GM23248 (cell line): Measurements from ENCODE around the gene YDJC. TPM values are rescaled to one million over a fixed set of nuclear protein-coding genes. Genes with fewer than 3 reads are reported as not detected.
"Not testable (repeated sequence)": the region's sequence is repeated elsewhere in the genome, so short reads cannot be mapped to it uniquely, and the experiment has no call there.

Source experiments
- DNase-seq: peaks from one replicate; pipeline ENCODE4 v3.0.0-alpha.2; 2015
- H2AFZ ChIP-seq: fragments of 200-600 bp; sonication (generic); 2 replicates; pipeline ENCODE4 v1.6.1; 2016; ENCODE audit warnings: antibody characterized with exemption
- H3F3A ChIP-seq: fragments of 200-600 bp; sonication (generic); 2 replicates; pipeline ENCODE4 v1.6.1; 2016; ENCODE audit warnings: mild to moderate bottlenecking, antibody characterized with exemption, mixed run types; ENCODE audit not compliant: insufficient read depth
- H3K27ac ChIP-seq: fragments of 200-600 bp; sonication (generic); 2 replicates; pipeline ENCODE4 v1.5.1; 2016; ENCODE audit warnings: mild to moderate bottlenecking
- H3K27me3 ChIP-seq: fragments of 200-600 bp; sonication (generic); replicated peaks from 2 replicates; pipeline ENCODE4 v1.6.1; 2016; ENCODE audit warnings: mild to moderate bottlenecking; ENCODE audit not compliant: insufficient read depth
- H3K36me3 ChIP-seq: fragments of 200-600 bp; sonication (generic); 2 replicates; pipeline ENCODE4 v1.6.1; 2016; ENCODE audit warnings: low read depth, mild to moderate bottlenecking
- H3K4me1 ChIP-seq: fragments of 200-600 bp; sonication (generic); 2 replicates; pipeline ENCODE4 v1.6.1; 2016; ENCODE audit warnings: mild to moderate bottlenecking; ENCODE audit not compliant: insufficient read depth
- H3K4me2 ChIP-seq: fragments of 200-600 bp; sonication (generic); one replicate; pipeline ENCODE4 v1.6.1; 2016; ENCODE audit warnings: mild to moderate bottlenecking; ENCODE audit not compliant: unreplicated experiment
- H3K4me3 ChIP-seq: fragments of 200-600 bp; sonication (generic); 2 replicates; pipeline ENCODE4 v1.5.1; 2016; ENCODE audit warnings: mild to moderate bottlenecking
- H3K79me2 ChIP-seq: fragments of 200-600 bp; sonication (generic); 2 replicates; pipeline ENCODE4 v1.6.1; 2016; ENCODE audit warnings: mild to moderate bottlenecking; ENCODE audit not compliant: insufficient read depth
- H3K9ac ChIP-seq: fragments of 200-600 bp; sonication (generic); 2 replicates; pipeline ENCODE4 v1.6.1; 2016; ENCODE audit warnings: mild to moderate bottlenecking
- H3K9me2 ChIP-seq: fragments of 200-600 bp; sonication (generic); 2 replicates; pipeline ENCODE4 v1.6.1; 2016; ENCODE audit warnings: mixed run types, mild to moderate bottlenecking, moderate library complexity; ENCODE audit not compliant: insufficient read depth
- H3K9me3 ChIP-seq: fragments of 200-600 bp; sonication (generic); one replicate; pipeline ENCODE4 v1.6.1; 2017; ENCODE audit warnings: low read depth
- H4K20me1 ChIP-seq: fragments of 200-600 bp; sonication (generic); 2 replicates; pipeline ENCODE4 v1.6.0; 2016; ENCODE audit not compliant: insufficient read depth
- EZH2 ChIP-seq: fragments of 200-600 bp; sonication (generic); IDR thresholded peaks from 2 replicates; pipeline ENCODE4 v1.6.1; 2018; ENCODE audit warnings: antibody characterized with exemption, mild to moderate bottlenecking; ENCODE audit not compliant: insufficient read depth, poor library complexity, severe bottlenecking
- EZH2phosphoT487 ChIP-seq: fragments of 200-600 bp; sonication (generic); IDR thresholded peaks from 2 replicates; pipeline ENCODE4 v1.6.1; 2018; ENCODE audit warnings: antibody characterized with exemption, moderate library complexity, mild to moderate bottlenecking, low read depth; ENCODE audit not compliant: insufficient read depth
- WGBS, 2 experiments: methylation state at CpG; one replicate each; pipeline ENCODE4 v1.1.6; 2015 to 2017; ENCODE audit warnings: low lambda C conversion rate in 2 of 2, low coverage in 1 of 2; ENCODE audit errors: missing lambda C conversion rate in 2 of 2; 5-methylcytosine and 5-hydroxymethylcytosine counted together
- in situ Hi-C: fragments of 300-500 bp; cut with MboI; formaldehyde crosslinking; loops from 2 replicates; pipeline ENCODE4 v1.15.0; 2020
- polyA plus RNA-seq: library from polyadenylated mRNA; unstranded; fragments of >200 nt; fragmentation: Nextera tagmentation; extraction: Ambion mirVana; gene quantifications from 2 replicates; pipeline ENCODE4 v1.2.1, GENCODE V29; 2016
- total RNA-seq: library from RNA; depleted of rRNA; stranded (reverse); fragments of >200 nt; shearing (Covaris generic); gene quantifications from 2 replicates; pipeline ENCODE4 v1.2.3, GENCODE V29; 2014

YDJC gene
- total and polyA plus RNA-seq, 2 experiments from 2014 or later = 20.0 to 31.5 TPM

- TF ChIP-seq EZH2phosphoT487 (no peak), EZH2 (no peak)
- no peaks in the 10 kb centered on the region for H4K20me1 ChIP-seq
- 0 out of 2 replicates have a peak, but pooled peaks cover 7% of the 10 kb centered on the region for H3K4me1 ChIP-seq
- in situ Hi-C loops = no loop called here
- H3K79me2 ChIP-seq = no peaks in the 10 kb centered on the region
- H3F3A ChIP-seq = peaks cover 8% of the 10 kb centered on the region; the same call in 1 of the 2 replicates
- no peak overlapping the region for H2AFZ ChIP-seq
- H3K27me3 ChIP-seq = no peaks in the 10 kb centered on the region
- H3K9me2 ChIP-seq = no peaks in the 10 kb centered on the region
- no peaks in the 10 kb centered on the region for H3K36me3 ChIP-seq
- H3K4me3 ChIP-seq = no peak overlapping the region
- no peak overlapping the region for H3K9ac ChIP-seq
- DNase-seq = no peak
- H3K9me3 ChIP-seq = no peaks in the 10 kb centered on the region
- H3K27ac ChIP-seq = no peak overlapping the region
- H3K4me2 ChIP-seq = no peak overlapping the region
- 88 to 96% methylated on average over 7 of the region's 7 CpGs for WGBS, 2 experiments
These were observed 20.5 kb upstream of the YDJC start for GRCh38 chr22:21650280-21650679.

GRCh38 chr22:21646608-21647590, 17.1 kb upstream of the YDJC start:
- WGBS, 2 experiments = 38 to 44% methylated on average over 14 of the region's 14 CpGs

GRCh38 chr22:21645513-21645912, 15.7 kb upstream of the YDJC start:
- not testable (repeated sequence) for H3K27ac ChIP-seq, H3K79me2 ChIP-seq, H3K4me1 ChIP-seq, H3K27me3 ChIP-seq, DNase-seq, H4K20me1 ChIP-seq, H3K4me2 ChIP-seq, H2AFZ ChIP-seq, H3K9me3 ChIP-seq, H3K4me3 ChIP-seq, H3F3A ChIP-seq, H3K9ac ChIP-seq, H3K36me3 ChIP-seq, H3K9me2 ChIP-seq
- in situ Hi-C loops = loop anchor here (25.0 kb wide), 1 partner anchor 183 kb away; the partner anchor contains the start of gene TMEM191C
- WGBS, 2 experiments = 92 to 93% methylated on average over 6 of the region's 6 CpGs

More at GRCh38 chr22:21646608-21647590, 17.1 kb upstream of the YDJC start:
- Histone ChIP-seq H3K27me3 (no peaks in the 10 kb centered on the region), H3F3A (peaks cover 8% of the 10 kb centered on the region; the same call in 1 of the 2 replicates), H3K4me2 (no peak overlapping the region), H3K4me1 (0 out of 2 replicates have a peak, but pooled peaks cover 7% of the 10 kb centered on the region), H3K36me3 (no peaks in the 10 kb centered on the region), H3K27ac (no peak overlapping the region), H3K4me3 (no peak overlapping the region), H2AFZ (no peak overlapping the region; the same call in 1 of the 2 replicates), H3K9me2 (no peaks in the 10 kb centered on the region), H3K9me3 (no peaks in the 10 kb centered on the region), H3K9ac (no peak overlapping the region), H4K20me1 (no peaks in the 10 kb centered on the region), H3K79me2 (peaks cover 5% of the 10 kb centered on the region; the same call in 1 of the 2 replicates)
- DNase-seq = peak; percentile 85
- TF ChIP-seq EZH2 (no peak), EZH2phosphoT487 (no peak)
- in situ Hi-C loops = loop anchor here (25.0 kb wide), 1 partner anchor 185 kb away; the partner anchor contains the start of gene TMEM191C

- Histone ChIP-seq H3K27ac (no peak overlapping the region), H3K4me1 (no peaks in the 10 kb centered on the region), H3K9ac (peak overlapping the region; percentile 84; the same call in 1 of the 2 replicates), H3K9me2 (no peaks in the 10 kb centered on the region), H3F3A (no peaks in the 10 kb centered on the region), H2AFZ (no peak overlapping the region), H3K4me3 (peak overlapping the region; percentile 76), H3K79me2 (peaks cover 5% of the 10 kb centered on the region; the same call in 1 of the 2 replicates), H3K4me2 (peak overlapping the region; percentile 74), H4K20me1 (no peaks in the 10 kb centered on the region), H3K36me3 (no peaks in the 10 kb centered on the region), H3K27me3 (no peaks in the 10 kb centered on the region), H3K9me3 (no peaks in the 10 kb centered on the region)
- in situ Hi-C loops = loop anchor here (25.0 kb wide), 1 partner anchor 181 kb away; the partner anchor contains the start of gene TMEM191C
- DNase-seq = no peak
- TF ChIP-seq EZH2 (no peak), EZH2phosphoT487 (no peak)
- WGBS, 2 experiments = 93 to 94% methylated on average over 19 to 22 of the region's 22 CpGs
These were observed 13.9 kb upstream of the YDJC start for GRCh38 chr22:21643533-21644357.
